Measurements from ENCODE around the gene CHRNB2.

- TF ChIP-seq RFX1 (IDR thresholded peaks at IDR 0.05) (no peak), SMAD1 (IDR thresholded peaks at IDR 0.05; ENCODE audit: low read depth, low read length, partially characterized antibody) (no peak), ETV1 (tag; conservative IDR thresholded peaks at IDR 0.05; ENCODE audit: low read depth) (no peak), MEIS2 (IDR thresholded peaks at IDR 0.05; ENCODE audit: partially characterized antibody) (no peak), CBX5 (IDR thresholded peaks at IDR 0.05; ENCODE audit: borderline replicate concordance, low read depth) (no peak), POLR2A (conservative IDR thresholded peaks at IDR 0.05) (no peak), CTCF (IDR thresholded peaks at IDR 0.05 in 2 of 3, conservative IDR thresholded peaks at IDR 0.05 in 1 of 3; ENCODE audit: insufficient read depth in 2 of 3, low read depth in 1 of 3, low read length in 3 of 3) (no peak), HDAC6 (IDR thresholded peaks at IDR 0.05; ENCODE audit: low read depth, low read length) (no peak), KLF13 (tag; IDR thresholded peaks at IDR 0.05; ENCODE audit: borderline replicate concordance, low read depth) (no peak), XRCC5 (IDR thresholded peaks at IDR 0.05; ENCODE audit: low read depth, low read length) (no peak), NFE2L1 (tag; IDR thresholded peaks at IDR 0.05; ENCODE audit: borderline replicate concordance, low read depth) (no peak)
- TF ChIP-seq, protein P1, sequence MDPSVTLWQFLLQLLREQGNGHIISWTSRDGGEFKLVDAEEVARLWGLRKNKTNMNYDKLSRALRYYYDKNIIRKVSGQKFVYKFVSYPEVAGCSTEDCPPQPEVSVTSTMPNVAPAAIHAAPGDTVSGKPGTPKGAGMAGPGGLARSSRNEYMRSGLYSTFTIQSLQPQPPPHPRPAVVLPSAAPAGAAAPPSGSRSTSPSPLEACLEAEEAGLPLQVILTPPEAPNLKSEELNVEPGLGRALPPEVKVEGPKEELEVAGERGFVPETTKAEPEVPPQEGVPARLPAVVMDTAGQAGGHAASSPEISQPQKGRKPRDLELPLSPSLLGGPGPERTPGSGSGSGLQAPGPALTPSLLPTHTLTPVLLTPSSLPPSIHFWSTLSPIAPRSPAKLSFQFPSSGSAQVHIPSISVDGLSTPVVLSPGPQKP (CRISPR knock-in tag; IDR thresholded peaks at IDR 0.05), result no peak
- TF ChIP-seq, protein P2, sequence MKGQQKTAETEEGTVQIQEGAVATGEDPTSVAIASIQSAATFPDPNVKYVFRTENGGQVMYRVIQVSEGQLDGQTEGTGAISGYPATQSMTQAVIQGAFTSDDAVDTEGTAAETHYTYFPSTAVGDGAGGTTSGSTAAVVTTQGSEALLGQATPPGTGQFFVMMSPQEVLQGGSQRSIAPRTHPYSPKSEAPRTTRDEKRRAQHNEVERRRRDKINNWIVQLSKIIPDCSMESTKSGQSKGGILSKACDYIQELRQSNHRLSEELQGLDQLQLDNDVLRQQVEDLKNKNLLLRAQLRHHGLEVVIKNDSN (CRISPR knock-in tag; IDR thresholded peaks at IDR 0.05), result no peak
- TF ChIP-seq, protein P3, sequence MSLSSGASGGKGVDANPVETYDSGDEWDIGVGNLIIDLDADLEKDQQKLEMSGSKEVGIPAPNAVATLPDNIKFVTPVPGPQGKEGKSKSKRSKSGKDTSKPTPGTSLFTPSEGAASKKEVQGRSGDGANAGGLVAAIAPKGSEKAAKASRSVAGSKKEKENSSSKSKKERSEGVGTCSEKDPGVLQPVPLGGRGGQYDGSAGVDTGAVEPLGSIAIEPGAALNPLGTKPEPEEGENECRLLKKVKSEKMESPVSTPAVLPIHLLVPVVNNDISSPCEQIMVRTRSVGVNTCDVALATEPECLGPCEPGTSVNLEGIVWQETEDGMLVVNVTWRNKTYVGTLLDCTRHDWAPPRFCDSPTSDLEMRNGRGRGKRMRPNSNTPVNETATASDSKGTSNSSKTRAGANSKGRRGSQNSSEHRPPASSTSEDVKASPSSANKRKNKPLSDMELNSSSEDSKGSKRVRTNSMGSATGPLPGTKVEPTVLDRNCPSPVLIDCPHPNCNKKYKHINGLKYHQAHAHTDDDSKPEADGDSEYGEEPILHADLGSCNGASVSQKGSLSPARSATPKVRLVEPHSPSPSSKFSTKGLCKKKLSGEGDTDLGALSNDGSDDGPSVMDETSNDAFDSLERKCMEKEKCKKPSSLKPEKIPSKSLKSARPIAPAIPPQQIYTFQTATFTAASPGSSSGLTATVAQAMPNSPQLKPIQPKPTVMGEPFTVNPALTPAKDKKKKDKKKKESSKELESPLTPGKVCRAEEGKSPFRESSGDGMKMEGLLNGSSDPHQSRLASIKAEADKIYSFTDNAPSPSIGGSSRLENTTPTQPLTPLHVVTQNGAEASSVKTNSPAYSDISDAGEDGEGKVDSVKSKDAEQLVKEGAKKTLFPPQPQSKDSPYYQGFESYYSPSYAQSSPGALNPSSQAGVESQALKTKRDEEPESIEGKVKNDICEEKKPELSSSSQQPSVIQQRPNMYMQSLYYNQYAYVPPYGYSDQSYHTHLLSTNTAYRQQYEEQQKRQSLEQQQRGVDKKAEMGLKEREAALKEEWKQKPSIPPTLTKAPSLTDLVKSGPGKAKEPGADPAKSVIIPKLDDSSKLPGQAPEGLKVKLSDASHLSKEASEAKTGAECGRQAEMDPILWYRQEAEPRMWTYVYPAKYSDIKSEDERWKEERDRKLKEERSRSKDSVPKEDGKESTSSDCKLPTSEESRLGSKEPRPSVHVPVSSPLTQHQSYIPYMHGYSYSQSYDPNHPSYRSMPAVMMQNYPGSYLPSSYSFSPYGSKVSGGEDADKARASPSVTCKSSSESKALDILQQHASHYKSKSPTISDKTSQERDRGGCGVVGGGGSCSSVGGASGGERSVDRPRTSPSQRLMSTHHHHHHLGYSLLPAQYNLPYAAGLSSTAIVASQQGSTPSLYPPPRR (CRISPR knock-in tag; IDR thresholded peaks at IDR 0.05; ENCODE audit: borderline replicate concordance), result no peak
Measured at GRCh38 chr1:154582885-154583284, 15.3 kb downstream of the CHRNB2 start.
